ENCODE measurements around the gene ATP1B3.
A peak's percentile ranks its signal among the peaks of the same experiment; 100 is the strongest.

The ATP1B3 gene

DNA sequence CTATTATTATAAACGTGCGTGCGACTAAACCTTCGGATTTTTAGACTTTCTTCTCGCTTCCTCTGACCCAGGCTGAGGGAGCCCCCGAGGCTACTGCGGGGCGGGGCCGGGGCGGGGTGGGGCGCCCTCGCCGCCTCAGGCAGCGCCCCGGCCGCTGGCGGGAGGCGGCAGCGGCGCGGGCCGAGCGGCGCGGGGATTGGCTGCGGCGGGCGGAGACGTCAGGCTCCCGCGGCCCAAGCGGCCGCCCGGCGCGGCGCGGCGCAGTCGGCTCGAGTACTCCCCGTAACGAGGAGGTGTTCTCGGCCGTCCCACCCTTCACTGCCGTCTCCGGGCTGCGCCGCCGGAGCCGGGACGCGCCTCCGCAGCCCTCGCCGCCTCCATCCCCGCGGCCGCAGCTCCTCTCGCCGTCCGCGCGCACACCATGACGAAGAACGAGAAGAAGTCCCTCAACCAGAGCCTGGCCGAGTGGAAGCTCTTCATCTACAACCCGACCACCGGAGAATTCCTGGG is at the start of gene ATP1B3:
ATP1B3 (plus strand) TSS at position 263 of the 510 bp plus-strand sequence; CDS start at position 422, 159 bp downstream.
- TF ChIP-seq GATA3 (IDR thresholded peaks at IDR 0.05; ENCODE audit: low read depth, low read length) (no peak), GATA2 (IDR thresholded peaks at IDR 0.05; ENCODE audit: low read depth, low read length) (no peak)

DNA sequence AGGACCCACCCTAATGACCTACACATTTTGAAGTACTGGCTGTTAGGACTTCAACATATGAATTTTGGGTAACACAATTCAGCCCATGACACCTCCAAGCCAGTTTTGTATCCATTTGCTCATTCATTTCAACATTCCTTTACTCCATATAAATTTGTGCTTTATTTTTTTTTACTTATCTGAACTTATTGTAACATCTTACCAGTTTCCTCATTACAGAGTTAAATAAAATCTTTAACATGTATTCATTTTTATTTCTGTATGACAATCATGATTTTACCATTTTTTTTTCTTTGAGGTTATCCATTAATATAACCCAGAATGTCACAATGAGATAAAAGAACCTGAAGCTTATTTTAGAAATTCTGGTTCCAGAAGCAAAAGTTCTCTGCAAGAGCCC is 48.0 kb upstream of the ATP1B3 start:
- TF ChIP-seq GATA2 (IDR thresholded peaks at IDR 0.05; ENCODE audit: low read depth, low read length) (no peak), GATA3 (IDR thresholded peaks at IDR 0.05; ENCODE audit: low read depth, low read length) (no peak)

DNA sequence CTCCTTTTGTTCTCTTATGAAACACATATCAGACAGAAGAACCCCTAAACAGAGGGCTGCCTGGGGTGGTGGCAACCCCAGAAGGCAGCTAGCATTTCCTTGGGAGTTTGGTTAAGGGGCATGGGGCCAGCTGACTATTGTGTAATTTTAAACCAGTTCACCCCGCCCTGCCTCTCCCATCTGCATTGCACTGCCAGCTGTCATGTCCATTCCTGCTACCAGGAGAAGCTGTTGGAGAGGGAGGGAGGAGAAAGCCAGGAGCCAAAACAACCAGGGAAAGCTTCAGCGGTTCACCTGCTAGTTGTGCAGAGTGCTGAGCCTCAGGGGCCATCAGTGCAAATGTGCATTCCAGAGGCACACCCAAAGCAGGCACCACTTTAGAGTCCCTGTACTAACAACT is 47.6 kb upstream of the ATP1B3 start:
- TF ChIP-seq GATA3 (IDR thresholded peaks at IDR 0.05; ENCODE audit: low read depth, low read length) (no peak), GATA2 (IDR thresholded peaks at IDR 0.05; ENCODE audit: low read depth, low read length) (no peak)

DNA sequence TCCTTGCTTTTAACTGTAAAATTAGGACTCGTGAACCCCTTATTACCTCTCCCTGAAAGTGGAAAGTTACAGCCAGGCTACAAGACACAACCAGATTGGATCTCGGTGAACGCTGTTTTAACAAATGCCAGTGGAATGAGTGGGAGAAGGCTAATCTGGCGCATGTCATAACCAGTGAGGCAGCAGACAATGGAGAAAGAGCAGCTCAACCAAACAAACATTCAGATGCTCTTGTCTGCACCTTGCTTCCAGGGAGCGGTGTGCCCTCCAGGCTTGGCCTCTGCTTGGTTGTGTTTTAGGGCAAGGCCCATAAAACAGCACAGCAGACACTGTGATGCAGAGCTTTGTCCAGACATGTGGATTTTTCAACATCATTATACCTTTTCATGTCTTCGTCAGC is 45.9 kb upstream of the ATP1B3 start:
- peak; percentile 61 for TF ChIP-seq GATA2 (IDR thresholded peaks at IDR 0.05; ENCODE audit: low read depth, low read length)
- no peak for TF ChIP-seq GATA3 (IDR thresholded peaks at IDR 0.05; ENCODE audit: low read depth, low read length)

DNA sequence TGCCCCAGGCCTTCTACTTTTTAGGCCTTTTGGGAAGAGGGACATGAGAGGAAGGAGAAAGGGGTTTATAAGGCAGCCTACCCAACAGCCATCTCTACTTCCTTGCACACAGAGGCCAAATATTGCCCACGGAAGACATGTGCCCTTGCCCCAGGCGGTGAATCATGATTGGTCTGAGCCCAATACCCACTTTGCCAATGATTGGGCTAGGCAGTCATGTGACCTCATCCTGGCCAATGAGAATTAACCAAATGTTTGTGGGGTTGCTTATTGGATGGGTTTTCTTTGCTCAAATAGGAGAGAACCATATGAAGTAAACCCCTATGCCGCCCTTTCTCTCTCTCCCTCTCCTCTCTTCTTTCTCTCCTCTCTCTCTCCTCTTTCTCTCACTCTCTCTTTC is 42.2 kb upstream of the ATP1B3 start:
- TF ChIP-seq GATA3 (IDR thresholded peaks at IDR 0.05; ENCODE audit: low read depth, low read length) (no peak), GATA2 (IDR thresholded peaks at IDR 0.05; ENCODE audit: low read depth, low read length) (no peak)

DNA sequence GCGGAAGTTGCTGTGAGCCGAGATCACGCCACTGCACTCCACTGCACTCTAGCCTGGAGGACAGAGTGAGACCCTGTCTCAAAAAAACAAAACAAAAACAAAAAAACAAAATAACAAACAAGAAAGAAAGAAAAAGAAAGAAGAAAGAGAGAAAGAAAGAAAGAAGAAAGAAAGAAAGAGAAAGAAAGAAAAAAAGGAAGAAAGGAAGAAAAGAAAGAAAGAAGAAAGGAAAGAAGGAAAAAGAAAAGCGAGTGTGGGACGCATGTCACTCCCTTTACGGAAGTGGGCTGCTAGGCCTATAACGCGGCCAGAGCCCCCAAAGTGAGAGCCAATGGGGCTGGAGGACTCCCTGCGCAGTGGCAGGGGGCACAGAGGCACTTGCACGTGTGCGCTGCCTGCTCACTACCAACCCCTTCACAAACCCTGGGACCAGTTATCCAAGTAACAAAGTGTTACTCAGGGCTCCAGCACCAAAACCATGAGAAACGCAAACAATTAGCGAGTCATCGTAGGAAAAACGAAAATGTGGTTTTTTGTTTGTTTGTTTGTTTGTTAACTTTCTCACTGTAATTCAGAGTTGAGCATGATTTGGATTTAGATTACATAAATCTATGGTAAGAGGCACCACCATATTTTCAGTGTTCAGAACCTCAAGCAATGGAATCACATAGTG is 40.8 kb upstream of the ATP1B3 start:
- TF ChIP-seq GATA3 (IDR thresholded peaks at IDR 0.05; ENCODE audit: low read depth, low read length) = no peak
- TF ChIP-seq GATA2 (IDR thresholded peaks at IDR 0.05; ENCODE audit: low read depth, low read length) = no peak

DNA sequence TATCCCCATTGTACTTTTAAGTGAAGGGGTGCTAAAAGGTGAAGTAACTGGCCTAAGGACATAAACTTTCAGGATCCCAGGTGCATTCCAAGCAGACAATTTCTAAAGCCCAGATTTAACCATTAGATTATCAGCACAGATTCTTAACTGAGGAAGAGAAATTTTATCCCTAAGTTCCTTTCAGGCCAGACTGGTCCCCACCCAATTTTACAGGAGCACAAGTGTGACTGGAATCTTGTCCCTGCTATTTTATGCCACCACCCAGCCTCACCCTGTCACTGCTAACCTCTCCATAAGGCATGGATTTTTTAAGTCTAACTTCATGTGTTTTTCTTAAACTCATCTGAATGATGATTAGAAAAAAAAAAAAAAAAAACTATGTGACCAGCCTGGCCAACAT is 37.1 kb upstream of the ATP1B3 start:
- no peak for TF ChIP-seq GATA3 (IDR thresholded peaks at IDR 0.05; ENCODE audit: low read depth, low read length)
- no peak for TF ChIP-seq GATA2 (IDR thresholded peaks at IDR 0.05; ENCODE audit: low read depth, low read length)

DNA sequence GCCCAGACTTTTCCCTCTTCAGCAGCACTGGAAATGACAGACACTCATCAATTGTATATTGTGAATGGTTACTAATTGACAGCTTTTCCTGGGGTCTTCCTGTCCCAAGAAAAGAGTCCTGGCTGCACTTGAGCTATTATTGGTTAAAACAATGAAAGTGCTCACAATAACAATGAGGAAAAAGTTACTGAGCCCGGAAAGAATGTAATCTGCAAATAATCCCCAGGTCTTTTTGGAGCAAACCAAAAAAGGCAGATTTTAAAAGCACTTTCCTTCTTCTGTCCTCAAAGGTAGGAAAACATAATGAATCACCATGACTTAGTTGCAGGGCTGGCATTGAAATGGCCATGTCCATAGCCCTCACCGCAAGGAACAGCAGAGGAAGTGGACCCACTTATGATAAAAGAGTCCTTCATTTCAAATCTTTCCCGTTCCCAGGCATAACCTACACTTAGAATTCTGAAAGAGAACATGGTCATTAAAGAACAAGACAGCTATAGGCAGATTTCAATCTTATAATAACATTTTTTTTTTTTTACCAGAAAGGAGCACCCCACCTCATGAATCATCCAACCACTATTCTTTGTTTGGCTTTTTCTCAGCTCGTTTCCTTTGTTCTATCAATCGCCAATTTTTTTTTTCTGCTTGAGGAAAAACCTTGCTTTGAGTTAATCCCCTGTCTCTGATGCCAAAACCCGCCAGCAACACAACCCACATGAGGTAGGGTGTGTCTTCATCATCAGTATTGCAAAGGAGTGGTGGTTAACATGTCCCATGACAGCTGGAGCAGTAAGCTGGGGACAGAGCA is 35.5 kb upstream of the ATP1B3 start:
- TF ChIP-seq GATA2 (IDR thresholded peaks at IDR 0.05; ENCODE audit: low read depth, low read length) = no peak
- no peak for TF ChIP-seq GATA3 (IDR thresholded peaks at IDR 0.05; ENCODE audit: low read depth, low read length)

DNA sequence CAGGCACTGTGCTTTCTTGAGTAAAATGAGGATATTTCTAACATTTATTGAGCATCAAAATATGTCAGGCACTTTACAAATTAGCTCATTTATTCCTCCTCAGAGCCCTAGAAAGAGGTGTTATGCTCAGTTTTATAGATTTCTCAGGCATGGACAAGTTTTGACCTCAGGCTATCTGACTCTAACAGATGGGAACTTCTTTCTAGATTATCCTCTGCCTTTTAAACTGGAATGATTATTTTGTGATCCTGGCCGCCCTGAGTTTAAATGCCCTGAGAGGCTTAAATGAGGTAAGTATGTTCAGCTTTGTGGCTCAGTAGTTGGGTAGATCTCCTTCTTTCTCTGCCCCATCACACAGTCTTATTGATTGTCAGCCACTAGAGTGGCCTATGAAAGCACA is 32.3 kb upstream of the ATP1B3 start:
- TF ChIP-seq GATA2 (IDR thresholded peaks at IDR 0.05; ENCODE audit: low read depth, low read length) (no peak), GATA3 (IDR thresholded peaks at IDR 0.05; ENCODE audit: low read depth, low read length) (no peak)

DNA sequence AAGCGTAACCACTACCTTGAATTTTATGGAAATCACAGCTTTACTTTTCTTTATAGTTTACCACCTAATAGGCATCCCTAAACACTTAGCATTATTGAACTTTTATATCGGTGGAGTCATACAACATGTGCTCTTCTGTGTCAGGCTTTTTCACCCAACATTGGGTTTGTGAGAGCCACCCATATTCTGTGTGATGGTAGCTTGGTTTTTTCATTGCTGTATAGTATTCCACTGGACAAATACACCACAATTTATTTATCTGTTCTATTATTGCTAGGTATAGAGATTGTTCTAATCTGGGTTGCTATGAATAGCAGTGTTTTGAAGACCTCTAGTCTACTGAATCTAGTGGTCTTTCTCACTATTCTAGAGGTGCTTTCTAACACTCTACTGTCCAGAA is 31.6 kb upstream of the ATP1B3 start:
- no peak for TF ChIP-seq GATA3 (IDR thresholded peaks at IDR 0.05; ENCODE audit: low read depth, low read length)
- no peak for TF ChIP-seq GATA2 (IDR thresholded peaks at IDR 0.05; ENCODE audit: low read depth, low read length)

DNA sequence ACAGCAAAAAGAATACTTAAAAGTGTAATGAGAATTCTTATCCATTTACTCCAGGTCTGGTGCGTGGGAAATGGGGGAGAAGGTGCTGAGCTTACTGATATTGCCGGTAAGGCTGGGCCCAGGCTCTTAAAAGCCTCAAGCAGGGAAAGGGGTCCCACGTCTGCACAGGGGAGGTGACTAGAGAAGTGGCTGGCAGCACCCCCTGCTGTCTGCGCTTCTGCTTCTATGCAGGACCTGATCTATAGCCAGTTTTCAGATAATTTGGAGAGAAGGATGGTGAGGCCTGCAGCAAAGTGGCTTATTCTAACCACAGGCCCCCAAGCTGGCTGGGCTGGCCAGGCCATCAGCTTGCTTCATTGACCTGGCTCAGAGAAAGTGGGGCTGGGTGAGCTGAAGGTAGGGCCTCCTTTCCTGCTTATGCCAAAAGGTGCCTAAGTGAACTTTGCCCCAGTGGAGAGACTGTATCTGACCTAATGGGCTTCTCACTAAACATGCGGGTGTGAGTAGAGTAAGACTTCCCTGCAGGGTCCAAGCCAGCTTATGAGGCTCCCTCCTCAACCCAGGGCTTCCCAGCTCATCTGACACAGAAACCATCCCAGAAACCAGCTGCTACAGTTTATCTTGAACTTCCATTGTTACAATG is 30.9 kb upstream of the ATP1B3 start:
- TF ChIP-seq GATA2 (IDR thresholded peaks at IDR 0.05; ENCODE audit: low read depth, low read length) = no peak
- TF ChIP-seq GATA3 (IDR thresholded peaks at IDR 0.05; ENCODE audit: low read depth, low read length) = no peak

DNA sequence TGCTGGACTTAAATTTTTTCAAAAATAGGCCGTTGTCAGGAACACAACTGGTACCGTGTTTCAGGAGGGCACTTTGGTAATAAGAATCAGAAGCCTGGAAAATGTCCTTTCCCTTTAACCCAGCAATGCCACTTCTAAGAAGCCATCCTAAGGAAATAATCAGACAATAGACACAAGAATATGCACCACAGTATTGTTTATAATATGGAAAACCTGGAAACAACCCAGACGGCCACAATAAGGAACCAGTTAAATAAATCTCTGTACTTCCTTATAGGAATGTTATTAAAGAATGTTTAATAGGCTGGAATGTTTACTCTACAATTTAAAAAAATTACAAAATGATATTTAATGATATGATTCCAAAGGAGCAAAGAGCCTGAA is 30.4 kb upstream of the ATP1B3 start:
- no peak for TF ChIP-seq GATA2 (IDR thresholded peaks at IDR 0.05; ENCODE audit: low read depth, low read length)
- TF ChIP-seq GATA3 (IDR thresholded peaks at IDR 0.05; ENCODE audit: low read depth, low read length) = no peak

DNA sequence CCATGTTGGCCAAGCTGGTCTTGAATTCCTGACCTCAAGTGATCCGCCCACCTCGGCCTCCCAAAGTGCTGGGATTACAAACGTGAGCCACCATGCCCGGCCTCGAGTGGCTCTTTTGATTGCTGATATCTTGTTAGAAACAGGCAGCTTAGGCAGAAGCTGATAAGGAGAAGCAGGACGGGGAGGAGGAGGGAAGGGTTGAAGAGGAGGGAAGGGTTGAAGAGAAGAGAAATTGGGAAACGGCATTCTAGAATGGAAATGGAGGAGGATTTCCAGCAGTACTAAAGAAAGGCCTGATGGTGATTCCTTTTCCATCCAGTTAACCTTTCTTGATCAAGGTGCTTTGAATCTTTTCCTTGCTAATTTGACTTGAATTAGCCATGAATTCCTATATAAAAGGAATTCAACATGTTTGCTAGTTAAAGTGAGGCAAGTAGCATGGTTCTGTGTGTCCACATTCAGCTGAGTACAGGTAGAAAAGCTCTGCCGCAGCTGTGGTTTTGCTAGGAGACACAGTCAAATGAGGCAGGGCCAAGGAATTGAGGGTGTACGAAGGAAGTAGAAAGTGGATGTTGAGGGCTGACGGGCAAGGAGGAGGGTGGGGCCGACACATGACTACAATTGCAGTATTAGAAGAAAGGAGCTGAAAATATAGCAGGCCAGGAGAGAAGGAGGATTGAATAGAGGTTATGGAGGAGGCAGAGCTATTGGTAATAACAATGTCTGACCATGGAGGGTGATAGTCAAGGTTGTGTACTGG is 27.2 kb upstream of the ATP1B3 start:
- no peak for TF ChIP-seq GATA3 (IDR thresholded peaks at IDR 0.05; ENCODE audit: low read depth, low read length)
- TF ChIP-seq GATA2 (IDR thresholded peaks at IDR 0.05; ENCODE audit: low read depth, low read length) = no peak

DNA sequence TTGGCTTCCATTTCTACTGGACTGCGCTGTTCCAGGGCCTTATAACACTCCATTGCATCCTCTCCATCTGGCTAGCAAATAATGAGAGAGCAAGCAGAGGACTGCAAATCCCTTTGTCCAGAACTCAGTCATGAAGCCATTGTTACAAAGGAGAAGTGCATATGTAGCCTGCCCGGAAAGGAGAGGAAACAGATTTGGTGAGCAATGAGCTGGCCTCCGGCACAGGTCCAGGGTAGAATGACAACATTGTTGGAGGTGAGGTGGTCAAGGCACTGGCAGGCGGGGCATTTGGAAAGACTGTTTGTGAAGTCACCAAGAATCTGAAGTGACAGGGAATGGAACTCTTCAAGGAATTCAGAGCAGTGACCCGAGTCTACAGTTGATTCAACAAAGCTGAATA is 25.0 kb upstream of the ATP1B3 start:
- no peak for TF ChIP-seq GATA2 (IDR thresholded peaks at IDR 0.05; ENCODE audit: low read depth, low read length)
- TF ChIP-seq GATA3 (IDR thresholded peaks at IDR 0.05; ENCODE audit: low read depth, low read length) = no peak

Measured in SH-SY5Y (cell line).